HG03565 (cell line): Measurements from ENCODE around the gene ZNF133.
A peak's percentile ranks its signal among the peaks of the same experiment; 100 is the strongest.
"Not testable (repeated sequence)": the region's sequence is repeated elsewhere in the genome, so short reads cannot be mapped to it uniquely, and the experiment has no call there.

Experiments used
- ATAC-seq: cut with Tn5 transposase; IDR thresholded peaks from one replicate; pipeline ENCODE4 v1.9.1; 2021; ENCODE audit warnings: mild to moderate bottlenecking, moderate library complexity; ENCODE audit not compliant: unreplicated experiment

Gene ZNF133

DNA sequence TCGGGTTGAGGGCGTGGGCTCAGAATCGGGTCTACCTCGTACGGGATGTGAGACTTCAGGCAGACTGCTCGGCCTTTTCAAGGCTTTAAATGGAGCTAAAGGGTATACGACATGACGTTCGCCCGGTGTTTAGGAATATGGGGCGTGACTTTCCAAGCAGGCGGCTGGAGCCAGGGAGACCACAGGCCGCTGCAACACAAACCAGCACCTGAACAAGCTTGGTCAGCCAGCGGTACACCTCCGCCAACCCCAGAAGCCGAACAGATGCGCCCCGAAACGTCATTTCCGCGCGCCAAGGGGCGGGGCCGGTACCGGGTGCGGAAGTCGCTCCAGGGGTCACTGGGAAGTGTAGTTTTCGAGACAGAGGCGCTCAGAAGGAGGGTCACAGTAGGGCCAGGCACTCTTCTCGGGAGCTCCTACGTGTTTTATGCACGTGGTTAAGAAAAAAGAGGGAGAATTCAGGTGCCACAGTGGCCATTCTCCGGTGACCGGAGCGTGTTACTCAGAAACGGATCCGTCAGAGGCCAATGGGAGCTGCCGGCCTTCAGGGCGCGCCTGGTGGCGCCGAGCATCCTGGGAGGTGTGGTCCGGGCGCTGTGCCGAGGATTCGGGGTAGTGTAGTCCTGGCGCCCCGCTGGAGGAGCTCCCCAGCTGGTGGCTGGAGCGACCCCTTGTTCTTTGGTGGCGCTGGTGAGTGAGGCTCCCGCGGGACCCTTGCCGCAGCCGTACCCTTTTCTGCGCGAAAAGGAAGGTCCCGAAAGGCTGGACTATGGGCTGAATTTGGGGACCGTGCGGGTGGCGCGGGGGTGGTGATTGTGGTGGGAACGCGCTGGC lies at the start of gene ZNF133:
TSS of gene ZNF133 (plus strand) at position 613 of the 834 bp plus-strand sequence. CDS start 17,160 bp downstream, outside the sequence.
- ATAC-seq = peak; percentile 92

DNA sequence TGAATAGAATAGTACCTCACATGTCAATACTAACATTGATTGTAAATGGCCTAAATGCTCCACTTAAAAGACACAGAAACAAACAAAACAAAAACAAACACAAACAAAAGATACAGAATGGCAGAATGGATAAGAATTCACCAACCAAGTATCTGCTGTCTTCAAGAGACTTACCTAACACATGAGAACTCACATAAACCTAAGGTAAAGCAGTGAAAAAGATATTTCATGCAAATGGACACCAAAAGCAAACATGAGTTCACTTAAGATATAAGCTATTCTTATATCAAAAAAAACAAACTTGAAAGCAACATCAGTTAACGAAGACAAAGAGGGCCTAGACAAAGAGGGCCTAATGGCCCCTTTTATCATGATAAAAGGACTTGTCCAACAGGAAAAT lies 47.3 kb upstream of the ZNF133 start:
- no peak for ATAC-seq

DNA sequence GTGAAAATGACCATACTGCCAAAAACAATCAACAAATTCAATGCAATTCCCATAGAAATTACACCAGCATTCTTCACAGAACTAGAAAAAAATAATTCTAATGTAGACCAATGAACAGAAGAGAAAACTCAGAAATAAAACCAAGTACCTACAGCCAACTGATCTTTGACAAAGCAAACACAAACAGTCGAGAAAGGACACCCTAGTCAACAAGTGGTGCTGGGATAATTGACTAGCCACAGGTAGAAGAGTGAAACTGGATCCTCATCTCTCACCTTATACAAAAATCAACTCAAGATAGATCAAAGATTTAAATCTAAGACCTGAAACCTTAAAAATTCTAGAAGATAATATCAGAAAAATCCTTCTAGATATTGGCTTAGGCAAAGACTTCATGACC lies 44.5 kb upstream of the ZNF133 start:
- no peak for ATAC-seq

DNA sequence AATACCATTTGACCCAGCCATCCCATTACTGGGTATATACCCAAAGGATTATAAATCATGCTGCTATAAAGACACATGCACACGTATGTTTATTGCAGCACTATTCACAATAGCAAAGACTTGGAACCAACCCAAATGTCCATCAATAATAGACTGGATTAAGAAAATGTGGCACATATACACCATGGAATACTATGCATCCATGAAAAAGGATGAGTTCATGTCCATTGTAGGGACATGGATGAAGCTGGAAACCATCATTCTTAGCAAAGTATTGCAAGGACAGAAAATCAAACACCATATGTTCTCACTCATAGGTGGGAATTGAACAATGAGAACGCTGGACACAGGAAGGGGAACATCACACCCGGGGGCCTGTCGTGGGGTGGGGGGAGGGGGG lies 39.8 kb upstream of the ZNF133 start:
- not testable (repeated sequence) for ATAC-seq

DNA sequence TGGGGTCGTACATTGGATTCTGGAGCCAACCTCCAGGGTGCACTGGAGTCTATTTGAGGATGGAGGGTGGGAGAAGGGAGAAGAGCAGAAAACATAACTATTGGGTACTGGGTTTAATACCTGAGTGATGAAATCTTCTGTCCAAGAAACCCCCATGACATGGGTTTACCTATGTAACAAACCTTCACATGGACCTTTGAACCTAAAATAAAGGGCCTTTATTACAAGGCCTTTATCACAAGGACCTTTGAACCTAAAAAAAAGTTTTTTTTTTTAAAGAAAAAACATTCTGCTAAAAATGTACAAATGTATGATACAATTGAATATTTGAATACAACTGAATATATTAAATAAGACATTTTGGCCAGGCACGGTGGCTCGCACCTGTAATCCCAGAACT lies 38.1 kb upstream of the ZNF133 start:
- ATAC-seq = no peak

DNA sequence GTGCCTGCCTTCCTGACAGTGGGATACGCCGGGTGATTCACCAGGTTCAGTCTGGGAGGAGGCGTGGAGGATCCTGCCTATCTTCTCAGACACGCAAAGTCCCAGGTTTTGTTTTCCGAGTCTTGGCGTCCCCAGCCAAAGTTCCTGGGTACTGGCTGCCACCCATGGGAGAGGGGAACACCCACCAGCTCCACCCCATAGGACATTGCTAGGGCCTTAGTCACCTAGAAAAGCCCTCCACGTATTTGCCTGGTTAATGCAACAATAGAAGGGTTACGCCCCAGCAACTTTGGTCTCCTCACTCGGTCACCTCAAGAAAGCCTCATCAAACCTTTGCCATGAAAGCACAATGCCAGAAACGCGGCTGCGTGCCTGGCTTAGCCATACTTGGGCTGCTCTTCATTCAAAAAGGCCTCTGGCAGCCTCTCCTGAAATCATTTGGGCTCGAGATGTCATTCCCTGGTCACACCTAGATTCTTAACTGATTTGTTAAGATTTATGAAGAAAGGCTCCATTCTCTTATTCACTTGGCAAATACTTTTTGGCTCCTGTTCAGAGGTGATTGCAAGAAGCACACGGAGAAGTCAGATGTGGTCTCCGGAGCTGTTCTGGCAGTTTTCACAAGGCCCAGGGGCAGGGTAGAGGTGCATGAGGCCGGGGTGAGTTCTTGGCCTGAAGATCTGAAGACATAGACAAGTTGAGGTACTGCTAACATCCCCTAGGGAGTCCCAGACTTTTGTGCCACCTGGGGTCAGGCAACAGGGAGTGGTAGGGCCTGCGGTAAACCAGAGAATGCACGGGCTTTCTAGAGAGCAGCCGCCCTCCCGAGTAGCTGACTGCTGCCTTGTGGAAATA lies 35.5 kb upstream of the ZNF133 start:
- ATAC-seq = no peak

DNA sequence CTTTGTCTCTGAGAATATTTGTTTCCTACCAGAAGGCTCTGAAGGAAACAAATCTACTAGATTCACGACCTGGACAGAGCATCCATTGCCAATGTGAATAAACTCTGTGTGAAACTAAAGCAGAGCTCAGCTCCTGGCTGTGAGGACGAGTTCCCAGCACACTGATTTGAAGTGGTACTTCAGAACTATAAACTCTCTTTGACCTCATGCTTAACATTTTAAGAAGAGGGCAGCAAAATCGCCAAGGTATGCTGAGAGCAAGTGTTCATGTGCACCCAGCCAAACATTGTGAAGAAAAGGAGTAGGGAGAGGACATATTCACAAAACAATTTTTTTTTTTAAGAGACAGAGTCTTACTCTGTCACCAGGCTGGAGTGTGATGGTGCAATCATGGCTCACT lies 33.7 kb upstream of the ZNF133 start:
- ATAC-seq = no peak

DNA sequence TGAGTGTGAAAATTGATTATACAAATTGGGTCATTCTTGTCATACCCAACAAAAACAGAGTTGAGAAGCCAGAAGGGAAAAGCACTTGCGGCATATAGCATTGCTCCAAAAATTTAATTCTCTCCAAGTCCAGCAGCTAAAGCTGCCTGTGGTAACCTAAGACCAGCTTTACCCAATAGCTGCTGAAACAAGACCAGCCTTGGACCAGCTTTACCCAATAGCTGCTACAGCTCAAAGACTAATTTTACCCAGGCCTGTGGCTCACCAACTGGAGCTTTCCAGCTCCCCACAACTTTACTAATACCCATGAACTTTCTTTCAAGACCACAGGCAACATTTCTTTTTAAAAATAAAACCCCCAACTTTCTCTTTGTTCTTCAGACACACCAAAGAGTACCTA lies 32.8 kb upstream of the ZNF133 start:
- ATAC-seq = no peak

DNA sequence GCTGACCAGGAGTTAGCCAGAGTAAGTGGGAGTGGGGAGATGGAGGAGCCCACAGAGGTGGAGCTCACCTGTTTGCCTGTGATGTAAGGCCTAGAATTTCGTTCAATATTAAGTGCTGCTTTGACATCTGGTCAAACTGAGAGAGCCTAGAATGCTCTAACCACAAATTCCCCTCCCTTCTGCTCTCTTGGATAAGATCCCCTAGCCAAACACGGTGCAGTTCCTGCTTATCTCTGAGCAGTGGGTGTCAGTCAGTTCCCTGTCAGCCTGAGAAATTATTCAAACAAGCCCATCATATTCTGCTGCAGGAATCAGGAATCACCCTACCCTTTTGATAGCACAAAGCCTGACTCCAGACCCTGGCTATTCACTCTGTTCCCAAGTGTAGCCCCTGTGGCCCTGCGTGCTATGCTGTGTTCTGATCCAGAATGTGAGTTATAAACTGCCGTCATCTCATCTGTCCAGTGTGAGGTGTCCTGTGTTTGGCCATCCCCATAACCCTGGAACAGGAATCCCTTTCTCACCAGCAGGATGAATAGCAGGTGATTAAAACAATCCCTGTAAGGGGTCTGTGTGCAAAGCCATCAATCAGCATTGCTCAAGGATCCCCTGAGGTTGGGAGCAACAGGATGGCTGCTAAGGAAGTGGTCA lies 31.8 kb upstream of the ZNF133 start:
- no peak for ATAC-seq

DNA sequence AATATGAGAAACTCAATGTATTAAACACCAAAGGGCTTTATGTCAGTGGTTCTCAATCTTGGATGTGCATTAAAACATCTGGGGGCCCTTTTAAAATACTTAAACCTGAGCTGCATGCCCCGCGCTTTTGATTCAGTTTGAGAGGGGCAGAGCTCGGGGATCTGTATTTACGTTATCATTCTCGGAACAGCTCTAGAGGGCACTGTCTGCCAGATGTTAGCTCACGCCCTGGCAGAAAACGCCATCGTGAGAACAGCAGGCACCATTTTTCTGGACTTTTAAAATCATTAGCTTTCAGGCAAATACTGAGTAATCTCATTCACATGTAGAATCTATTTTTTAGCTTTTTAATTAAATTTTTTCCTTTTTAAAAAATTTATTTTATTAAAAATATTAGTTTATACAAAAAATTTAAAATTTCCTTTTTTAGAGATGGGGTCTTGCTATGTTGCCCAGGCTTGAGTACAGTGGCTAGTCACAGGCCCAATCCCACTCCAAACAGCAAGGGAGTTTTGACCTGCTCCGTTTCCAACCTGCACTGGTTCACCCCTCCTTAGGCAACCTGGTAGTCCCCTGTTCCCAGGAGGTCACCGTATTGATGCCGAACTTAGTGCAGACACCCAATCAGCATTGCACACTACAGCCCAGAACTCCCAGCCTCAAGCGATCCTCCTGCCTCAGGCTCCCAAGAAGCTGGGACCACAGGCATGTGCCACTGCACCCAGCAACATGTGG lies 30.0 kb upstream of the ZNF133 start:
- no peak for ATAC-seq

DNA sequence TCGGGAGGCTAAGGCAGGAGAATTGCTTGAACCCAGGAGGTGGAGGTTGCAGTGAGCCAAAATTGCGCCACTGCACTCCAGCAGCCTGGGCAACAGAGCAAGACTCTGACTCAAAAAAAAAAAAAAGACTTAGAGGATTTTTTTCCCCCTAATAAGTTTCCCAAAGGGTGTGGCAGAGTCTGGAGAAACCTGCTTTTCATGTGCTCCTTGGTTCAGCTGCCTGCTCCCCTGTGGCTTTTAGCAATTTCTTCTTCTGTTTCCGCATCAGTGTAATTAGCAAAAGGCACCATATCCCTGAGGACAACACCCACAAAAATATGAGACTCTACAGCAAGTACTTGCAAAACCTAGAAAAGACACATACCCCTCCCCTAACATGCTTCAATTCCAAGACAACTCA lies 28.6 kb upstream of the ZNF133 start:
- no peak for ATAC-seq

DNA sequence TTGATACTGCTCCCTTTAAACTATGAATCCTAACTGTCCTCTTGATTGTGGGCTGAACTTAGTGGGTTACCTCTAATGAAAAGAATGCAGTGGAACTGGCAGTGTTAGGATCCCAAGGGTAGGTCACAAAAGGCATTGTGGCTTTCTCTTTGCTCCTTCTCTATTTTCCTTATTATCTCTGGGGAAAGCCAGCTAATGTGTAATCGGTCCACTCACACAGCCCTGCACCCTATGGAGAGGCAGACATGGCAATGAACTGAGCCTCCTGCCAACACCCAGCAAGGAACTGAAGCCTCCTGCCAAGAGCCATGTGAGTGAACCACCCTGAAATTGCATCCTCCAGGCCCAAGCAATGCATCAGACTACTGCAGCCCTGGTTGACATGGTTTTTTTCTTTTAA lies 24.6 kb upstream of the ZNF133 start:
- ATAC-seq = no peak

DNA sequence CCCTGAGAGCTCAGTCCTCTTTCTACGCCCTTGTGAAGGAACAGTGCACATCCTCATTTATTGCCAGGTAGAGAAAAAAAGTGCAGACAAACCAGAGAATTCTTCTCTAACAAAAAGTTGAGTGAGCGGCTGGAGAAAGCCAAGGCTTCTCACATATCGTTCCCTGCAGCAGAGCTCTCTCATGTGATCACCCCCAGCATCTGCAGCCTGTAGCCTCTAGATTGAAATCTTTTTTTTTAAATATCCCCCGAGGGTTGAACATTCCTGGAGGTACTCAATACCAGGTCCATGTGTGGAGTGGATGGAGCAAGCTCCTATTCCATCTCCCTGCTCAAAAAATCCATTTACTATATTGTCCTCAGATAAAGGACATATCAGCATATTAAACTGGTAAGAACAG lies 22.9 kb upstream of the ZNF133 start:
- no peak for ATAC-seq

DNA sequence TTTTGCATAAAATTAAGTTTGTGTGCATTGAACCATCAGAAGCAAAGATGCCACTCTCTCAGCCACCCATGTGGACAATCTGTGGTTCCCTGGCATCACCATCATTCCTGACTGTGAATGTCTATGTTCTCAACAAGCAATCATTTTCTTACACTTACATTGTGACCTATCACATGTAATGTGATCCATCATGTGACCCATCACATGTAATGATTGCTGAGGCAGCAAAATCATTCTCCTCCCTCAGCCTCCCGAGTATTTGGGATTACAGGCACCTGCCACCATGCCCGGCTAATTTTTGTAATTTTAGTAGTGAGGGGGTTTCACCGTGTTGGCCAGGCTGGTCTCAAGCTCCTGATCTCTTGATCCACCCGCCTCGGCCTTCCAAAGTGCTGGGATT lies 22.0 kb upstream of the ZNF133 start:
- no peak for ATAC-seq

DNA sequence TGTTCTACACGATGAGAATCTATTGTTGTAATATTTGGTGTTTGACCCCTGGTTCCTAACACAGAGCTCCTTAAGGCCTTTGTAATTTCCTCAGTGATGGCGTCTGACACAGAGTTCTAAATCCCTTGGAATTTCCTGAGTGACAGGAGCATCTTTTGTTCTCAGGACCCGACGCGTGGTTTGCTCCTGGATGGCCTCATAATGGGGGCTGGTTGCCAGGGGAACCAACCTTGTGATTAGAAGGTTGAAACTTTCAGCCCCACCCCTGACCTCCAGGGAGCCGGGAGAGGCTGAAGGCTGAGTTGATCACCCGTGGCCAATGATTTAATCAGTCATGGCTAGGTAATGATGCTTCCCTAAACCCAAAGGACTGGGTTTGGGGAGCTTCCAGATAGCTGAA lies 20.5 kb upstream of the ZNF133 start:
- no peak for ATAC-seq

DNA sequence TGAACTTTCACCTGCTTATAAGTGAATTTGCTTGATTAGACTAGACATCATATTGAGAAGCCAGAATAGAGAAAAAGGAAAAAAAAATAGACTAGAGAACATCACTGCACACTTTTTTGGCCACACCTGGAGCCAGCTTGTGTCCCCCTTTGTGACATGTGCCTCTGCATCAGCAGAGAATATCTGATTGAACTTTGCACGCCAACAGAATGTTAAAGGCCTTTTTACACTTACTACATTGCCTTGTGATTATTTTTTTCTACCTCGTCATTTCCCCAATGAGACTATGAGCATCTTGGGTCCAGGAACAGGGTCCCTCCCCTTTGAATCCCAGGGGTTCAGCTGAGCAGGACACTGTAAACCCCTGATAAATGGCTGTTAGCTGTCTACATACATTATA lies 17.2 kb upstream of the ZNF133 start:
- ATAC-seq = no peak

DNA sequence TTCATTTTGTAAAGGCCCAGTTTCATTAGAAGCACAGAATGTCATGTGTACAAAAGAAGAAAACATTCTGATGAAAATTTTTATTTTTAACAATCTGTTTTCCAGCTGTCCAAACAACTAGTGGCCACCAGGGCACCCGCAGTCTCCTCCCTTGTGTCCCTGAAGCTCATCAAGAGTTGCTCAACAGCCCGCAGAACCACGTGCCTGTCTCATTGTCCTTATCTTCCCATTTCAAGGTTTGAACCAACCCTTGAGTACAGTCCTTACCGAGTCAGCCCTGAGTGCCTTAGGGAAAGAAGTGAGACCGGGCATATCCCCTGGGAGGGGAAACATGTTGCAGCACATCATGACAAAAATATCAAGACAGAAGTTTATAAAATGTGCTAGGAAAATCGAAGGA lies 15.9 kb upstream of the ZNF133 start:
- ATAC-seq = no peak

DNA sequence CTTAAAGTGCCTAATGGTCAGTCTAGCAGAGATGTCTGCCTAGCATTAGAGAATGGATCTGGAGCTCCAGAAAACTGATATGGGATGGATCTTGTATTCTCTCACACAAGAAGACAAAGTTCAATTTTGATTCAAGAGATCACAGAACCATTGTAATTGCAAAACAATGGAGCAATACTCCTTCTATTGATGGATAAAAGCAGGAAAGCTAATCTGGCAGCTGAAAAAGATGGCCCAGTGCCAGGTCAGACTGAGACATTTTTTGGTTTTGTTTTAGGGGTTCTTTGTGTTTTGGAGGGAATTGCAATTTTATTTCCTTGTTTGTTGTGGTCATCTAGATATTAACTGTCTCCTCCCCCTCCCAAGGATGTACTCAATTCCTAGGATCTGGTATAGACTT lies 14.6 kb upstream of the ZNF133 start:
- no peak for ATAC-seq

DNA sequence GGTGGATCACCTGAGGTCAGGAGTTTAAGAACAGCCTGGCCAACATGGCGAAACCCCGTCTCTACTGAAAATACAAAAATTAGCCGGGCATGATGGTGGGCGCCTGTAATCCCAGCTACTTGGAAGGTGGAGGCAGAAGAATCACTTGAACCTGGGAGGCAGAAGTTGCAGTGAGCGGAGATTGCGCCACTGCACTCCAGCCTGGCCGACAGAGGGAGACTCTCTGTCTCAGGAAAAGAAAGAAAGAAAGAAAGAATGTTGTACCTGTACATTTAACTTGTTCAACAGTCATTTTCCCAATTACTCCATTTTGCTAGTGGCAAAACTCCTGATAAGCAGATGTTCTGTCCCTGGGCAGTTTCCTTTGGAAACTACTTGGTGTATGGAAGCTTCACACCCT lies 12.4 kb upstream of the ZNF133 start:
- ATAC-seq = not testable (repeated sequence)

DNA sequence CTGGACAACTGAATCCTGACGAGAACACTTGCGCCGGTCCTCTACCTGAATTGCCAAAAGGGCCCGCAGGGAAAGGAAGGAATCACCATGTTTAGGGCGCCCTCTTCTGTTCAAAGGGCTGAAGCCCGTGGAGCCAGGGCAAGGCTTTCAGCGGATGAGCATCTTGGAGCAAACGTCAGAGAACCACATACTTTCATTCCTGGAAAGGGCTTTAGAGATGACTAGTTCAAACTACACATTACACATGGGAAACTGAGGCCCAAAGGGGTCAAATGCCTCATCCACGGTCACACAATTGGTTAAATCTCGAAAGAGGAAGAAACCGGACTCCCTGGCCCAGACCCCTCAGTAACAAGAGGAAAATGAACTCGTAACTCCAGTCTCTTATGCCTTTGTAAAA lies 11.5 kb upstream of the ZNF133 start:
- ATAC-seq = no peak

DNA sequence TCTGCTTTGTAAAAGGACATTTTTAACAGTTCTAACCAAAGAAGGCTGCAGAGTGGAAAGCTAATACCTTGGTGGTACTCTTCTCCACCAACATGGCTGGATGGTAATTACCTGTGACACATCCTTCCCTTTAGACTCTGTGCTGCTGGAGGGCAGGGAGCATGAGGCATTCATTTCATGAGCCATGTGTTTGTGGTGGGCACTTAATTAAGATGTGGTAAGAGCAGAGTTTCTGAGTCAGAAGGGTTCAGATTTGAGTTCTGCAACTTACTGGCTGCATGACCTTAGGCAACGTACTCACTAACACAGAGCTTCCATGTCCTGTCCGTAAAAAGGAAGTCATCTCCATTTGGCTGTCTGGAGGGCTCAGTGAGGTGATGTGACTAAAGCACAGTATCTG lies 9.1 kb upstream of the ZNF133 start:
- no peak for ATAC-seq
